Stimulated activated CD4-positive, alpha-beta T cell treated with anti-CD3 and anti-CD28 coated beads, TNF-alpha, amount 100 ng/mL, for 48 hours (primary cell): ENCODE results near the gene CNMD.

ENCODE experiments used
- DNase-seq, 3 donors: peaks; one replicate each; pipeline ENCODE4 v3.0.0-alpha.2; 2020; ENCODE audit warnings: low read depth in 3 of 3

Gene CNMD

DNA sequence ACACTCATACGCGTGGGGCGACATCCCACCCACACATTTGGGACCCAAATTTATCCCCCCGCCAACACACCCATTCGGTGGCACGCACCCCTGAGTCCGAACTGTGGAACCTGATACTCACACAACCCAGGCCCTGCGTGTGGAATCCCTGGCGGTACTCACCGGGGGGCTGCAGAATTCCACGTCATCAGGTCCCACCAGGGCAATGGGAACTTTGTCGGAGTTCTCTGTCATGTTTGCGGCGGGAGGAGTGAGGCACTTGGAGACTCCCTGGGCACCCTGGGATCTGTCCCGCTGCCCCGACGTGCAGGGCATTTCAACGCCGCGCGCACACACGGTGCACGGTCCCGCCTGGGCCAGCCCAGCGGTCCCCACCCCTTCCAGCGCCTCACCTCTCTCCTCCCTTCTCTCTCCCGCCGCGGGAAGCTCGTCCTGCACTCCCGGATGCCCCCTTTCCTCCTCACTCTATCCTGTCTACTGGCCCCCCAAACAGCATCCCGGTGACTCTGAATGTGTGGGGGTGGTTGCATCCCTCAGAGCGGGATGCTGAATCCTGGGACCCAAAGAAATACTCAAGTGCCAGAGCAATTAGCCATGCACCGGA, at the start of gene CNMD:
Gene CNMD (minus strand): TSS at position 353 of the 604 bp plus-strand sequence. CDS start 119 bp downstream, at position 234.
- DNase-seq, result no peak

DNA sequence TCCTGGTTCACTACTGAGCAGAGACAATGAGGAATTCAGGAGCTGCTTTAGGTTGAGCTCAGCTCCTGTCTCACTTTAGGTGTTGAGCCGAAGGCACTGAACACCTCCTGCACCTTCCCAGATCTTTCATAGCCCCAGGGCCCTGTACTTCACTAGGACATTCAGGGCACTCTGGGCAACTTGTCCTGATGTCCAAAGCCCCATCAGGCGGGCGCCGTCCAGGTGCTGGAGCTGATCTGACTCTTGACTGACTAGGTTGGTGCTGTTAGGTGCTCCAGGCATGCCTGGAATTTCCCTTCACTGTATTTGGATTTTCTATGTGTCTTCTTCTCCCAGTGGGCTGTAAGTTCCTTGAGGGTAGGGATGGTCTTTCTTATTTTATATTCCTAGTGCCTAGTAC, 48.4 kb upstream of the CNMD start:
- DNase-seq, result no peak

DNA sequence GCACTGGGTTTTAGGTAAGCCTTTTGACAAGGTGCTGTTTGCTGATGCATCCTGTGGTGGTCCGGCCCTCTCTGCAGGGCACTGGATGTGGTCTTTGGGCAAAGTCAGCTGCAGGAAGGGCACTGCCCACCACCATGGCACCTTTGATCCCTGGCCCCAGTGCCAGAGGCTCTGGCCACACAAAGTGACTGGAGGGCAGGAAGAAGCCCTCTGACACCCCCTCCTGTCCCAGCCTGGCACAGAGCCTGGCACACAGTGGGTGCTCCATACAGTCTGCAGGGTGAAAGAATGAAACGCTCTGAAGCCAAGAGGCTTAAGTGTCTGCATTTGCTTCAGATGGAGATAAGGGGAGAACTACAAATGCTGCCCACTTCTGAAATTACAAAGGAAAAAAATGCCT, 47.6 kb upstream of the CNMD start:
- DNase-seq, result no peak

- no peak for DNase-seq
Measured at GRCh38 chr13:52786766-52787165, 47.1 kb upstream of the CNMD start.

DNA sequence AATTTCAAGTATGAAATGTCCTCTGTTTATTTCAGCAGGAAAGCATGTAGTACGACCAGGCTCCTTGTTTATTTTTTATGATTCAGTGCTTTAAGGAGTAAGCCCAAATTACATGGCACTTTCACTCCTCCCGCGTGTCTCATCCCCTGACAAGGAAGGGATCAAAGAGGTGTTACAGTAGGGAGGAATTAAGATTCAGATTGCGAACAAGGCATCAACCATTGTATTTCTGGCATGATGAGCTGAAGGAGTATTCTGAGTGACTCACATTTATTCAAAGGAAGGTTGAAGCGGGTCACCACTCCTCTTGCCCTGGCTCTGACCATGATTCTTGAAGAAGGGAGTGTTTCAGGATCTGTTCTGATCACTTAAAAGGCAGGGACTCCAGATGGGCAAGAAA, 46.1 kb upstream of the CNMD start:
- DNase-seq, result no peak

DNA sequence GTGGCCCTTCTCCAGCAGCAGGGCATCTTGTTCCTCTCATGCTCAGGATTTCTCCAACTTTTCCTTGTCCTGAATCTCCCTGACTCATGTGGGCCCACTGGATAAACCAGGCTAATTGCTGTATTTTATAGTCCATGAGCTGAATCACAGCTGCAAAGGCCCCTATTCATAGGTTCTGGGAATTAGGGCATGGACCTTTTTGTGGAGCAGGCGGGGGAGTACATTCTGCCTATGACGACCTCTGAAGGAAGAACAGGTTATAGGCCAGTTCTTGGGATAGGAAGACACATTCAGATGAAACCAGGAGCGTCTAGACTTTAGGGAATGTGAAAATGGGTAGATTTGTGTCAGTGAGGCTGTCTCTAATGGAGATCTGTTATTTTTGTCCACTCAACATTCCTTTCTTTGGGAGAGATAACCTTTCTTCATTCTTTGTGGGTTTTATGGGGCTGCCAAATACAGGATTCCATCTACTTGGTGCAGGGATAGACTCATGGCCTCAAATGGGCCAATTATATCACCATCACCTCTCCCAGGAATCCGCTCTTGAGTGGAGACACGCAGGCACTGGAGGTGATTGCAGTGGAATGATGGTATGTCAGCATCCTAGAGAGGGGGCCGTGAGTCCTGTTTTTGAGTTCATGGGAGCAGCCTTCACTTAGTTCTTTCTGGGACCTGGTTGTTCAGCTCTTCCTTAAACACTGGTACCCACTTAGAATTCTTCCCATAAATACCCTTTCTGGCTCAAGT, 45.1 kb upstream of the CNMD start:
- no peak for DNase-seq

DNA sequence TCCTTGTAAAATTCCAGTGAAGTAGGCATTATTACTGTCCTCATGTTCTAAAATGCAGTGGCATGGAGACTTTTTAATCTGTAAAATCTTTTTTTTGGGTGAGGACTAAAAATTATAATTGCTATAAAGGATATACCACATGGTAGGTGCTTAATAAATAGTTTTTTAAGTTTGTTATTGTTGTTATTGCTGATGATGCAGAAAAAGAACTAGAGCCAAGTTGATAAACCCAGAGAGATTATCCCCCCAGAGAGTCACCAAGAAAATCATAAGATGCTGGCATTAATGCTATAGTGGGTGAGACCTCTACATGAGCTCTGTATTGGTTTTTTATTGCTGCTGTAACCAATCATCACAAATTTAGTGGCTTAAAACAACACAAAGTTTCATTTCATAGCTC, 44.3 kb upstream of the CNMD start:
- DNase-seq, result no peak

- no peak for DNase-seq
Measured at GRCh38 chr13:52782471-52783448, 43.1 kb upstream of the CNMD start.

DNA sequence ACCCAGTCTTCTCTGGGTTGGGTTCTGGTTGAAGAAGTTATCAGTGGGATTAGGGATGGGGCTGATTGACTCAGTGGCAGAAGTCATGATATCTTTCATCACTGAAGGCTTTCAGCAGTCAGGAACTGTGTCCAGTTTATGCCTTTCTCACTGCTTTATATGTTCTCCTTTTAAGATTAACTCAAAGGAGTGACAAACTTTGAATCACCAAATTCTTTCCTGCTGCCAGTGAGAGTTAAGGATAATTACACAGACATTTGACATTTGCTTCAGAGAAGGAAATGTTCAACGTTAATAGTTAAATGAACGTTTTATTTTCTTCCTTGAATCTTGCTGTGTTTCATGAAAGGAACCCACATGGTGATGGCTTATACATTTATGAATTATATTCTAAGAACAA, 41.0 kb upstream of the CNMD start:
- no peak for DNase-seq

GRCh38 chr13:52780092-52780491, 40.5 kb upstream of the CNMD start:
- no peak for DNase-seq

DNA sequence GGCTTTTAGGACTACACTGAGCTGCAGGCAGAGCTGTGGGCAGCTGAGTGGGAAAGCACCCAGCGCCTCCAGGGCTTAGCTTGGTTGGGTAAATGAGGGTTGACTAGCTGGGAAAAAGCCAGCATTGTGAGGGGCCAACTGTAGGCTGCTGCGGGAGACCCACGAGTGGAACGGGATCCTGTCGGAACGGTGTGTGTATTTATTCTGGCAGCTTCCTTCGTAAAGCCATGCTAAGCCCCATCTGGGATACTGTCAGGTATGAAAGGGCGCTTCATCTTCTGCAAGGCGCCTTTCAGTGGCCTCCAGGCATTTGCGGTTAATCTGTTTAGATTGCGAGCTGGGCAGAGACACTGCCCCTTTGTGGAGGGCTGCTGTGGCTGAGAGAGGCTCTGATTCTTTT, 39.5 kb upstream of the CNMD start:
- DNase-seq, result no peak

DNA sequence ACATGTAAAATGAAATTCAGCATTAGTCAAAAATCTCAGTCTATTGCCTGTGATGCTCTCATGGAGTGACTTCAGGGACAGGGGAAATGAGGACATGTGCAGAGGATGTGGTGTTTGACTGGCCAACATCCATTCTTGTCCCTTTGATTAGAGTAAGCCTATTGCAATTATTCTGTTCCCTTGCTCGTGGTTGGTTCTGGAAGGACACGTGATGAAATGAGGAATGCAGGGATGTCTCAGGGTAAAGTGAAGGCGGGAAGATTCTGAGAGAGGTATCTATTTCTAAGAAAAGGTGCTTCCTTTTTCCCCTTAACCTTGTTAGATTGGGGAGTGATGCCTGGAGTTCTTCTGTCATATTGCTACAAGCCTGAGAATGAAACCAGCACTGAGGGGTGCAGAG, 37.1 kb upstream of the CNMD start:
- DNase-seq, result no peak

DNA sequence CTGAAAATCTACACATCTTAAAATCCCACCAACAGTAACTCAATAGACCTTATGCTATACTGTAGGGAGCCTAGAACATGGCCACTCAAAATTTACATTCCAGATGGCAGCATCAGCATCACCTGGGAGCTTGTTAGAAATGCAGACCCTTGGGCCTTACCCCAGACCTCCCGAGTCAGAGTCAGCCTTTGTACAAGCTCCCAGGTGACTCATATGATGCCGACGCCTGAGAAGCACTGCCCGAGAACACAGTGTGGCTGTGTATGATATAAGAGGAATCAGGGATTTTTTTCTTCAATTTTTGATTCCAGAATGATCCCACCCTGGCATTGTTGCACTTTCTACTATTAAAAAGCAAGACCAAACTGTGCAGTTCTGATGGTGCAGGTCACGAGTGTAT, 35.9 kb upstream of the CNMD start:
- no peak for DNase-seq

GRCh38 chr13:52767949-52768516, 28.4 kb upstream of the CNMD start:
- no peak for DNase-seq

GRCh38 chr13:52765611-52766390, 26.2 kb upstream of the CNMD start:
- DNase-seq, result no peak

DNA sequence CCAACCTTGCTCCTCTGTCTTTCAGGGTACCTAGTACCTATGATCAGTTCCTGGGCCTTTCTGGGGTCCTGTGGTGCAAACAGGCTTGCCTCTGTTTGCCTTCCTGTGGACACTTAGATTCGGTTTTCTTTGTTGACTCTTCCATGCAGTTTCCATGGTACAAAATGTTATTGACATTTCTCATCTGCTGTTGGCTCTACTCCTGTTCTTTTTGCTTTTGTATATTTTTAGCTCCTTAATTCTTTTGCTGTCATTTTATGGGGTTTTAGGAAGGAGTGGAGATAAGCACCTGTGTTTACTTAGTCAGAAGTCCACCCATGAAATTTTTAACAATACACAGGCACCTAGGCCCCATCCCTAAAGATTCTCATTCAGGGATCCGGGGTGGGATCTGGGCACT, 20.5 kb upstream of the CNMD start:
- no peak for DNase-seq

GRCh38 chr13:52758114-52758513, 18.5 kb upstream of the CNMD start:
- no peak for DNase-seq

- no peak for DNase-seq
Measured at GRCh38 chr13:52751196-52751595, 11.6 kb upstream of the CNMD start.

DNA sequence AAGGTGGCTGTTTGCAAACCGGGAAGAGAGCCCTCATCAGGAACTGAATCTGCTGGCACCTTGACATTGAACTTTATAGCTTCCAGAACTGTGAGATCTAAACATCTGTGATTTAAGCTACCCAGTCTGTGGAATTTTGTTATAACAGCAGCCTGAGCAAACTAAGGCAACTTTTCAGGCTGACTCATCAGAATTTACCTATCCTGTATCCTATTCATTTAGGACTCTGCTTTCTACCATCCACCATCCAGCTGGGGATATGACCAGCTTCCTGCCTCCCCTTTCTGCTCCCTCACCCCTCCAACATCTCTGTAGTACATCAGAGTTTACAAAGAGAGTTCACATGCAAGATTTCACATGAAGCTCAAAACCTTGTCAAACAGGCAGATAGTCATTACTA, 11.1 kb upstream of the CNMD start:
- DNase-seq, result no peak

DNA sequence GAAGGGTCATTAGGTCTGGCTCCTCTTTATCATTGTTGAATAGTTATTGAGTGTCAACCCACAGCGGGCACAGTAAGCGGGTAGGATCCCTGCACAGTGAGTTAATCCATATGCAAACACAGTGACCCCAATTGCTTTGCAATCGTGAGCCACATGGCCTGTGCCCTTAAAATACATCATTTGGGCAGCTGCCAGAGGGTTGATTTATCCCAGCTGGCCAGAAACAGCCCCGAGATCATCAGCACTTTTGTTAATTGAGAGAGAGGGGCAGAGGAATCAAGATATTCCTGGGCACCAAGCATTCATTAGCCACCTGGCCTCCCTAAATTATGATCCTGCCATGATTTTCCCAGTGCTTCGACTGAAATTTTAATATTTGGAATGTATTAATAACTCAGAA, 9.8 kb upstream of the CNMD start:
- DNase-seq, result no peak

DNA sequence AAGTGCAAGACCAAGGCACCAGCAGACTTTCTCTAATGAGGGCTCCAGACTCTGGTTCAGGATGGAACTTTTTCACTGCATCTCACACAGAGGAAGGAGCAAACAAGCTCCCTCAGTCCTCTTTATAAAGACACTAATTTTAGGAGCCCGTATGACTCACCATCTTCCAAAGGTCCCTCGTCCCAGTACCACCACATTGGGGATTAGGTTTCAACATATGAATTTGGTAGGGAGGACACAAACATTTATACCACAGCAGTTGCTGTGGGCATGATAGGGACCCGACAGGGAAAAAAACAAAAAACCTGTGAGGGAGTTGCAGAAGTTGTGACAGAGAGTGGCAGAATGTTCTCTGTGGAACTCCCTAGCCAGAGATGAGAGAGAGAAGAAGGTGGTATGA, 6.5 kb upstream of the CNMD start:
- DNase-seq, result no peak
